Measurements from ENCODE around the gene MFSD2B.
"Not testable (repeated sequence)": the region's sequence is repeated elsewhere in the genome, so short reads cannot be mapped to it uniquely, and the experiment has no call there.

Gene MFSD2B

GRCh38 chr2:24020244-24020643 is 10.4 kb downstream of the MFSD2B start:
- DNase-seq: no peak

GRCh38 chr2:24021122-24021998 is 11.5 kb downstream of the MFSD2B start:
- DNase-seq: peak in 1 of 2 donors; percentile 7

GRCh38 chr2:24022324-24022974 is 12.6 kb downstream of the MFSD2B start:
- DNase-seq: no peak

GRCh38 chr2:24022975-24023575 is 13.2 kb downstream of the MFSD2B start:
- no peak for DNase-seq

GRCh38 chr2:24024018-24024417 is 14.1 kb downstream of the MFSD2B start:
- no peak for DNase-seq

GRCh38 chr2:24024996-24025663 is 15.2 kb downstream of the MFSD2B start:
- no peak for DNase-seq

- no peak for DNase-seq
These were observed 16.3 kb downstream of the MFSD2B start for GRCh38 chr2:24026233-24026632.

GRCh38 chr2:24038786-24039499 is 29.1 kb downstream of the MFSD2B start:
- no peak for DNase-seq

GRCh38 chr2:24040511-24040910 is 30.6 kb downstream of the MFSD2B start:
- no peak for DNase-seq

- DNase-seq: not testable (repeated sequence)
These were observed 33.2 kb downstream of the MFSD2B start for GRCh38 chr2:24043133-24043532.

GRCh38 chr2:24045511-24046508 is 35.9 kb downstream of the MFSD2B start:
- no peak for DNase-seq

GRCh38 chr2:24046599-24046929 is 36.7 kb downstream of the MFSD2B start:
- DNase-seq: no peak

- peak; percentile 95 to 96 for DNase-seq
These were observed 37.2 kb downstream of the MFSD2B start, which contains the start of gene WDCP for GRCh38 chr2:24046930-24047702. Gene WDCP, minus strand, starts transcription at chr2:24047391. Its CDS starts 7,897 bp downstream, at chr2:24039494.

GRCh38 chr2:24047703-24048033 is 37.8 kb downstream of the MFSD2B start:
- DNase-seq: no peak

- DNase-seq: peak in 1 of 2 donors; percentile 3
These were observed 39.0 kb downstream of the MFSD2B start for GRCh38 chr2:24048769-24049484.

- DNase-seq: peak; percentile 40 to 73
These were observed 39.7 kb downstream of the MFSD2B start, which contains the start of gene FKBP1B for GRCh38 chr2:24049485-24050021. Gene FKBP1B, plus strand, starts transcription at chr2:24049741. Its CDS starts 109 bp downstream, at chr2:24049850.

- peak in 1 of 2 donors; percentile 8 for DNase-seq
These were observed 40.4 kb downstream of the MFSD2B start for GRCh38 chr2:24050041-24050979.

- DNase-seq: no peak
These were observed 41.9 kb downstream of the MFSD2B start for GRCh38 chr2:24051833-24052232.
